ENCODE results near the gene PPP1R26.

Gene PPP1R26

GRCh38 chr9:135464181-135464580, 15.4 kb upstream of the PPP1R26 start:
- Mint-ChIP-seq H3K4me1 (no peaks in the 10 kb centered on the region), H3K27me3 (ENCODE audit: low read depth) (peaks cover 20% of the 10 kb centered on the region), H3K36me3 (ENCODE audit: low read depth) (no peaks in the 10 kb centered on the region), H3K27ac (no peak overlapping the region), H3K4me3 (no peak overlapping the region), H3K9me3 (no peaks in the 10 kb centered on the region)
- TF ChIP-seq CTCF (IDR thresholded peaks at IDR 0.05; ENCODE audit: unreplicated experiment in 3 of 3): no peak

DNA sequence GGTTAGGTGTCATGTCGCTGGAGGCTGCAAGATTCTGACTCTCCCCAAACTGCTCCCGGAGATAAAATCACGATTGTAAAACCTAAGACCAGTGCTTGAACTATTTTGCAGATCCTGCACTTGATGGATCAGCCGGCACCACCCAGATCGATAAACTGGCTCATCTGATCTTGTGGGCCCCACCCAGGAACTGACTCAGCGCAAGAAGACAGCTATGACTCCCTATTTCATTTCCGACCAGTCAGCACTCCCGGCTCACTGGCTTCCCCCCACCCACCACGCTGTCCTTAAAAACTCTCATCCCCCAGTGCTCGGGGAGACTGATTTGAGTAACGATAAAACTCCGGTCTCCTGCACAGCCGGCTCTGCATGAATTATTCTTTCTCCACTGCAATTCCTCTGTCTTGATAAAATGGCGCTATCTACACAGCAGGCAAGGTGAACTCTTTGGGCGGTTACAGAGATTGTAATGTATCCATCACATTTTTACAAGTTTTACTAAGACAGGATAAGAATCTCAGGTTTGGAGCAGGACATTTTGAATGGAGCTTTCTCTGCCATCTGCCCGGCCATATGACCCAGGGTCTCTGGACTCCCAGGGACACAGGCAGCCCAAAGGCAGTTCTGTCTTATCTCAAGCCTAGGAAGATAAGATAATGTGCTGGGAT, 10.6 kb upstream of the PPP1R26 start:
- no peak overlapping the region for H3K4me3 Mint-ChIP-seq
- TF ChIP-seq CTCF (IDR thresholded peaks at IDR 0.05; ENCODE audit: unreplicated experiment in 3 of 3): no peak
- H3K9me3 Mint-ChIP-seq: no peaks in the 10 kb centered on the region
- peaks cover 9% of the 10 kb centered on the region for H3K4me1 Mint-ChIP-seq
- peaks cover 3% of the 10 kb centered on the region for H3K36me3 Mint-ChIP-seq (ENCODE audit: low read depth)
- H3K27me3 Mint-ChIP-seq (ENCODE audit: low read depth): peaks cover 8% of the 10 kb centered on the region
- no peak overlapping the region for H3K27ac Mint-ChIP-seq

- H3K36me3 Mint-ChIP-seq (ENCODE audit: low read depth): peaks cover 3% of the 10 kb centered on the region
- peak overlapping the region in 1 of 3 experiments; percentile 92 for H3K27ac Mint-ChIP-seq
- H3K9me3 Mint-ChIP-seq: no peaks in the 10 kb centered on the region
- H3K27me3 Mint-ChIP-seq (ENCODE audit: low read depth): peaks cover 7% of the 10 kb centered on the region
- peaks cover 9% of the 10 kb centered on the region for H3K4me1 Mint-ChIP-seq
- peak overlapping the region in 1 of 3 experiments; percentile 31 for H3K4me3 Mint-ChIP-seq
- no peak for TF ChIP-seq CTCF (IDR thresholded peaks at IDR 0.05; ENCODE audit: unreplicated experiment in 3 of 3)
Observed at GRCh38 chr9:135471791-135472640, 7.6 kb upstream of the PPP1R26 start.

GRCh38 chr9:135473972-135474543, 5.5 kb upstream of the PPP1R26 start:
- Mint-ChIP-seq H3K27ac (peak overlapping the region in 1 of 3 experiments; percentile 32), H3K4me3 (no peak overlapping the region), H3K36me3 (ENCODE audit: low read depth) (peaks cover 3% of the 10 kb centered on the region), H3K9me3 (no peaks in the 10 kb centered on the region), H3K27me3 (ENCODE audit: low read depth) (peaks cover 5% of the 10 kb centered on the region), H3K4me1 (peaks cover 14% of the 10 kb centered on the region)
- TF ChIP-seq CTCF (IDR thresholded peaks at IDR 0.05; ENCODE audit: unreplicated experiment in 3 of 3): no peak

DNA sequence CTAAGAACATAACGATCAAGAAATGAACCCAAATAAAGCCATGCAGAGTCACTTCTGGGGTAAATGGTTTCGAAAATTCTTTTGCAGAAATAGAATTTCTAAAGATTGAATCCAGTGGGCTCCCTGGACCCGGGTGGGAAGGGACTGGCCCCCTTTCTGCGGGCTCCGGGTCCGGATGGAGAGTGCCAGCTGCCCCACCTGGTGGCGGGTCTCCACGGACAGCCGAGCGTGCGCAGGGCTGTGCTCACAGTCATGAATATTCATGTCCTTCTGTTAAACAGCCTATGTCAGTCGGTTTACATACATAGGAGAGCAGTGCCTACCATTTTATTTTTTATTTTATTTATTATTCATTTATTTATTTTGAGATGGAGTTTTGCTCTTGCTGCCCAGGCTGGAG, 4.7 kb upstream of the PPP1R26 start:
- Mint-ChIP-seq H3K4me1 (peaks cover 14% of the 10 kb centered on the region), H3K27me3 (ENCODE audit: low read depth) (peaks cover 5% of the 10 kb centered on the region), H3K27ac (no peak overlapping the region), H3K4me3 (no peak overlapping the region), H3K36me3 (ENCODE audit: low read depth) (peaks cover 3% of the 10 kb centered on the region), H3K9me3 (no peaks in the 10 kb centered on the region)
- peak; percentile 51 to 70 (median 56) for TF ChIP-seq CTCF (IDR thresholded peaks at IDR 0.05; ENCODE audit: unreplicated experiment in 3 of 3)
